Astrocyte of the hippocampus (primary cell): ENCODE data around the gene ADARB2.
"Not testable (repeated sequence)": the region's sequence is repeated elsewhere in the genome, so short reads cannot be mapped to it uniquely, and the experiment has no call there.

Experiments
- DNase-seq: peaks from one replicate; pipeline ENCODE4 v3.0.0; 2011; ENCODE audit warnings: low read depth, low spot score

The ADARB2 gene

GRCh38 chr10:1737222-1738061, at the start of gene ADARB2:
Gene ADARB2 (minus strand): TSS chr10:1737525.
- peak; percentile 57 for DNase-seq

GRCh38 chr10:1785835-1786234, 48.5 kb upstream of the ADARB2 start:
- DNase-seq = no peak

GRCh38 chr10:1782841-1783240, 45.5 kb upstream of the ADARB2 start:
- no peak for DNase-seq

- no peak for DNase-seq
Measured at GRCh38 chr10:1779796-1780195, 42.5 kb upstream of the ADARB2 start.

GRCh38 chr10:1778375-1778969, 41.1 kb upstream of the ADARB2 start:
- DNase-seq = no peak

GRCh38 chr10:1776127-1776662, 38.9 kb upstream of the ADARB2 start:
- no peak for DNase-seq

GRCh38 chr10:1774796-1775195, 37.5 kb upstream of the ADARB2 start:
- no peak for DNase-seq

GRCh38 chr10:1773204-1773603, 35.9 kb upstream of the ADARB2 start:
- DNase-seq = not testable (repeated sequence)

- DNase-seq = no peak
Measured at GRCh38 chr10:1766049-1766448, 28.7 kb upstream of the ADARB2 start.

GRCh38 chr10:1762076-1762475, 24.8 kb upstream of the ADARB2 start:
- no peak for DNase-seq

- no peak for DNase-seq
Measured at GRCh38 chr10:1754506-1755153, 17.3 kb upstream of the ADARB2 start.

GRCh38 chr10:1752153-1752552, 14.8 kb upstream of the ADARB2 start:
- no peak for DNase-seq

- DNase-seq = no peak
Measured at GRCh38 chr10:1747590-1748157, 10.3 kb upstream of the ADARB2 start.

- DNase-seq = no peak
Measured at GRCh38 chr10:1746796-1747195, 9.5 kb upstream of the ADARB2 start.

- DNase-seq = no peak
Measured at GRCh38 chr10:1745780-1746456, 8.6 kb upstream of the ADARB2 start.

- DNase-seq = no peak
Measured at GRCh38 chr10:1744524-1744923, 7.2 kb upstream of the ADARB2 start.

GRCh38 chr10:1743141-1743540, 5.8 kb upstream of the ADARB2 start:
- DNase-seq = no peak

GRCh38 chr10:1741450-1741849, 4.1 kb upstream of the ADARB2 start:
- DNase-seq = no peak

GRCh38 chr10:1739751-1740150, 2.4 kb upstream of the ADARB2 start:
- no peak for DNase-seq

- no peak for DNase-seq
Measured at GRCh38 chr10:1738950-1739349, 1.6 kb upstream of the ADARB2 start.

- no peak for DNase-seq
Measured at GRCh38 chr10:1736972-1737221, 428 bp downstream of the ADARB2 start.
